ENCODE results near the gene FZD10. TPM values are rescaled to one million over a fixed set of nuclear protein-coding genes. Genes with fewer than 3 reads are reported as not detected.

Gene FZD10
- total RNA-seq, 1 experiment from 2014 or later, result not detected

GRCh38 chr12:130164216-130164542 lies 1.9 kb downstream of the FZD10 start:
- H3K4me2 ChIP-seq, result no peak overlapping the region
- POLR2A ChIA-PET (ENCODE audit: unreplicated experiment), result no interaction called here

GRCh38 chr12:130164936-130165335 lies 2.7 kb downstream of the FZD10 start:
- Histone ChIP-seq H3K4me1 (replicated peaks; ENCODE audit: insufficient read depth) (no peaks in the 10 kb centered on the region), H3K79me2 (ENCODE audit: low read depth) (no peaks in the 10 kb centered on the region)
- TF ChIP-seq CTCF (conservative IDR thresholded peaks at IDR 0.05) (no peak), EZH2 (IDR thresholded peaks at IDR 0.05; ENCODE audit: low read depth) (no peak)

More at GRCh38 chr12:130164216-130164542, 1.9 kb downstream of the FZD10 start:
- Histone ChIP-seq H3K36me3 (ENCODE audit: low read depth) (no peaks in the 10 kb centered on the region), H3F3A (ENCODE audit: insufficient read depth, low read depth) (no peaks in the 10 kb centered on the region), H3K27ac (no peak overlapping the region), H3K4me3 (no peak overlapping the region), H3K27me3 (ENCODE audit: insufficient read depth, low read depth) (peaks cover 9% of the 10 kb centered on the region), H2AFZ (no peak overlapping the region), H4K20me1 (ENCODE audit: insufficient read depth) (no peaks in the 10 kb centered on the region), H3K79me2 (ENCODE audit: low read depth) (no peaks in the 10 kb centered on the region), H3K9me3 (ENCODE audit: insufficient read depth, low read depth) (no peaks in the 10 kb centered on the region), H3K9me2 (ENCODE audit: insufficient read depth) (no peaks in the 10 kb centered on the region), H3K4me1 (replicated peaks; ENCODE audit: insufficient read depth) (no peaks in the 10 kb centered on the region)
- no peak for TF ChIP-seq EZH2 (IDR thresholded peaks at IDR 0.05; ENCODE audit: low read depth)
- DNase-seq, result no peak
- CTCF ChIA-PET, result no interaction called here
- no TSS peak for BruUV-seq (replicated peaks)
- intact Hi-C loops (cut with micrococcal nuclease; ENCODE audit: unreplicated experiment), result no loop called here

GRCh38 chr12:130166306-130166705 lies 4.0 kb downstream of the FZD10 start:
- H3K4me3 ChIP-seq, result no peak overlapping the region
- H3K9me2 ChIP-seq (ENCODE audit: insufficient read depth), result no peaks in the 10 kb centered on the region
- POLR2A ChIA-PET (ENCODE audit: unreplicated experiment), result no interaction called here

More at GRCh38 chr12:130164936-130165335, 2.7 kb downstream of the FZD10 start:
- H3K9me2 ChIP-seq (ENCODE audit: insufficient read depth), result no peaks in the 10 kb centered on the region
- no TSS peak for BruUV-seq (replicated peaks)
- no peak overlapping the region for H3K4me3 ChIP-seq
- DNase-seq, result no peak
- no peaks in the 10 kb centered on the region for H4K20me1 ChIP-seq (ENCODE audit: insufficient read depth)
- intact Hi-C loops (cut with micrococcal nuclease; ENCODE audit: unreplicated experiment), result no loop called here
- H3K27ac ChIP-seq, result no peak overlapping the region
- peaks cover 5% of the 10 kb centered on the region; the same call in 1 of the 2 replicates for H3K27me3 ChIP-seq (ENCODE audit: insufficient read depth, low read depth)
- CTCF ChIA-PET, result no interaction called here
- no peaks in the 10 kb centered on the region for H3K9me3 ChIP-seq (ENCODE audit: insufficient read depth, low read depth)
- no peaks in the 10 kb centered on the region for H3K36me3 ChIP-seq (ENCODE audit: low read depth)
- POLR2A ChIA-PET (ENCODE audit: unreplicated experiment), result no interaction called here
- no peaks in the 10 kb centered on the region for H3F3A ChIP-seq (ENCODE audit: insufficient read depth, low read depth)
- no peak overlapping the region for H2AFZ ChIP-seq
- no peak overlapping the region for H3K4me2 ChIP-seq

More at GRCh38 chr12:130166306-130166705, 4.0 kb downstream of the FZD10 start:
- Histone ChIP-seq H3K36me3 (ENCODE audit: low read depth) (no peaks in the 10 kb centered on the region), H3K9me3 (ENCODE audit: insufficient read depth, low read depth) (no peaks in the 10 kb centered on the region), H2AFZ (no peak overlapping the region), H3K27ac (no peak overlapping the region), H3K79me2 (ENCODE audit: low read depth) (no peaks in the 10 kb centered on the region), H3F3A (ENCODE audit: insufficient read depth, low read depth) (no peaks in the 10 kb centered on the region), H3K4me1 (replicated peaks; ENCODE audit: insufficient read depth) (no peaks in the 10 kb centered on the region), H3K4me2 (no peak overlapping the region), H3K27me3 (ENCODE audit: insufficient read depth, low read depth) (0 out of 2 replicates have a peak, but pooled peaks cover 3% of the 10 kb centered on the region), H4K20me1 (ENCODE audit: insufficient read depth) (no peaks in the 10 kb centered on the region)
- CTCF ChIA-PET, result no interaction called here
- no TSS peak for BruUV-seq (replicated peaks)
- intact Hi-C loops (cut with micrococcal nuclease; ENCODE audit: unreplicated experiment), result no loop called here
- no peak for DNase-seq
- no peak for TF ChIP-seq CTCF (conservative IDR thresholded peaks at IDR 0.05)
- no peak for TF ChIP-seq EZH2 (IDR thresholded peaks at IDR 0.05; ENCODE audit: low read depth)
